Breast epithelium (tissue), 4 donors: ENCODE data around the gene ALPI. TPM values are rescaled to one million over a fixed set of nuclear protein-coding genes. Genes with fewer than 3 reads are reported as not detected.
"Not testable (repeated sequence)": the region's sequence is repeated elsewhere in the genome, so short reads cannot be mapped to it uniquely, and the experiment has no call there.

Experiments used
- DNase-seq, 2 donors: peaks; one replicate each; pipeline ENCODE4 v3.0.0-alpha.2; 2019; ENCODE audit warnings: low spot score in 2 of 2
- H3K27ac ChIP-seq, 2 donors: fragments of 200-600 bp; sonication (generic) in 1 of 2; one replicate each; pipeline ENCODE4 v1.5.1; 2016 to 2019; ENCODE audit warnings: mild to moderate bottlenecking in 1 of 2
- H3K27me3 ChIP-seq, 2 donors: fragments of 200-600 bp; sonication (generic) in 1 of 2; one replicate each; pipeline versions ENCODE4 v1.5.1 to v1.6.0; 2017 to 2019; ENCODE audit warnings: control low read depth in 1 of 2, mild to moderate bottlenecking in 1 of 2
- H3K36me3 ChIP-seq: fragments of 200-600 bp; one replicate; pipeline ENCODE4 v1.5.1; 2019
- H3K4me1 ChIP-seq, 2 donors: fragments of 200-600 bp; sonication (generic); one replicate each; pipeline ENCODE4 v1.5.1; 2016 to 2019; ENCODE audit warnings: control low read depth in 1 of 2
- H3K4me3 ChIP-seq, 3 donors: fragments of 200-600 bp; sonication (generic); 1 replicate in 2 of 3; 2 replicates in 1 of 3; pipeline ENCODE4 v1.5.1; 2016 to 2019; ENCODE audit warnings: mild to moderate bottlenecking in 3 of 3, moderate library complexity in 2 of 3
- H3K9me3 ChIP-seq, 2 donors: fragments of 200-600 bp; sonication (generic) in 1 of 2; one replicate each; pipeline ENCODE4 v1.5.1; 2016 to 2019; ENCODE audit warnings: control low read depth in 1 of 2
- CTCF ChIP-seq, 3 donors: fragments of 450-650 bp; IDR thresholded peaks; one replicate each; pipeline ENCODE4 v1.5.1; 2016 to 2017; ENCODE audit warnings: antibody characterized with exemption in 3 of 3, mild to moderate bottlenecking in 3 of 3, moderate library complexity in 3 of 3
- POLR2A ChIP-seq: fragments of 450-650 bp; IDR thresholded peaks from one replicate; pipeline ENCODE4 v1.6.1; 2016; ENCODE audit warnings: antibody characterized with exemption, mild to moderate bottlenecking, moderate library complexity
- POLR2AphosphoS5 ChIP-seq, 3 donors: sonication (generic); formaldehyde crosslinking; IDR thresholded peaks; one replicate each; pipeline ENCODE4 v1.6.1; 2017; ENCODE audit warnings: antibody characterized with exemption in 3 of 3
- intact Hi-C: fragments of 100-400 bp; cut with DNase I; formaldehyde crosslinking; loops from one replicate; pipeline ENCODE4 v1.15.1; 2023; ENCODE audit warnings: low total_unique reads
- total RNA-seq, 3 donors: library from RNA; depleted of rRNA; stranded (reverse); fragments of >200 nt; gene quantifications; one replicate each; pipeline ENCODE4 v1.1.0, GENCODE V29; 2016

ALPI gene
- total RNA-seq, 3 donors from 2014 or later = 0.33 TPM; not detected in 2

GRCh38 chr2:232437195-232437571, 18.8 kb upstream of the ALPI start:
- H3K4me1 ChIP-seq = no peaks in the 10 kb centered on the region
- TF ChIP-seq POLR2A = no peak
- TF ChIP-seq CTCF (IDR thresholded peaks at IDR 0.05) = no peak
- TF ChIP-seq POLR2AphosphoS5 (IDR thresholded peaks at IDR 0.05) = no peak
- no peak overlapping the region for H3K27ac ChIP-seq
- H3K4me3 ChIP-seq = no peak overlapping the region
- peaks cover 2 to 4% of the 10 kb centered on the region in 2 donors for H3K27me3 ChIP-seq
- intact Hi-C loops = no loop called here
- peak in 1 of 2 donors; percentile 49 for DNase-seq
- H3K9me3 ChIP-seq = no peaks in the 10 kb centered on the region
- H3K36me3 ChIP-seq = no peaks in the 10 kb centered on the region

GRCh38 chr2:232438091-232438490, 17.9 kb upstream of the ALPI start:
- no peak for DNase-seq

GRCh38 chr2:232438951-232439757, 16.8 kb upstream of the ALPI start:
- H3K36me3 ChIP-seq = no peaks in the 10 kb centered on the region
- no peaks in the 10 kb centered on the region for H3K4me1 ChIP-seq
- peak in 1 of 2 donors; percentile 41 for DNase-seq
- H3K27ac ChIP-seq = no peak overlapping the region
- no peaks in the 10 kb centered on the region for H3K9me3 ChIP-seq
- TF ChIP-seq CTCF (IDR thresholded peaks at IDR 0.05) = peak in 1 of 3 donors; percentile 35
- TF ChIP-seq POLR2AphosphoS5 (IDR thresholded peaks at IDR 0.05) = no peak
- no peak overlapping the region for H3K4me3 ChIP-seq
- H3K27me3 ChIP-seq = peaks cover 2 to 4% of the 10 kb centered on the region in 2 donors
- intact Hi-C loops = no loop called here

More at GRCh38 chr2:232438091-232438490, 17.9 kb upstream of the ALPI start:
- Histone ChIP-seq H3K9me3 (no peaks in the 10 kb centered on the region), H3K4me1 (no peaks in the 10 kb centered on the region), H3K27ac (no peak overlapping the region), H3K4me3 (no peak overlapping the region), H3K36me3 (no peaks in the 10 kb centered on the region), H3K27me3 (peaks cover 2 to 4% of the 10 kb centered on the region in 2 donors)
- intact Hi-C loops = no loop called here
- no peak for TF ChIP-seq CTCF (IDR thresholded peaks at IDR 0.05)
- no peak for TF ChIP-seq POLR2AphosphoS5 (IDR thresholded peaks at IDR 0.05)
- no peak for TF ChIP-seq POLR2A

GRCh38 chr2:232439758-232440135, 16.2 kb upstream of the ALPI start:
- Histone ChIP-seq H3K27me3 (peaks cover 2 to 4% of the 10 kb centered on the region in 2 donors), H3K4me1 (no peaks in the 10 kb centered on the region), H3K36me3 (no peaks in the 10 kb centered on the region), H3K27ac (no peak overlapping the region), H3K4me3 (no peak overlapping the region), H3K9me3 (no peaks in the 10 kb centered on the region)
- DNase-seq = peak in 1 of 2 donors; percentile 15
- intact Hi-C loops = no loop called here
- TF ChIP-seq CTCF (IDR thresholded peaks at IDR 0.05) = no peak
- TF ChIP-seq POLR2A = no peak
- no peak for TF ChIP-seq POLR2AphosphoS5 (IDR thresholded peaks at IDR 0.05)

GRCh38 chr2:232440220-232441018, 15.5 kb upstream of the ALPI start:
- TF ChIP-seq CTCF (IDR thresholded peaks at IDR 0.05) = peak; percentile 61 to 90 (median 89)
- DNase-seq = peak; percentile 51 to 81
- H3K4me1 ChIP-seq, H3K27me3 ChIP-seq, intact Hi-C loops, H3K27ac ChIP-seq, H3K36me3 ChIP-seq, H3K9me3 ChIP-seq, H3K4me3 ChIP-seq: not testable (repeated sequence)
